Hepatocyte (in vitro differentiated cells): ENCODE results near the gene ENAH.

ENCODE experiments used
- EZH2 ChIP-seq: fragments of 200-600 bp; sonication (generic); IDR thresholded peaks from 2 replicates; pipeline ENCODE4 v1.6.1; 2016; ENCODE audit warnings: antibody characterized with exemption, mild to moderate bottlenecking, borderline replicate concordance
- EZH2phosphoT487 ChIP-seq: fragments of 200-600 bp; sonication (generic); IDR thresholded peaks from one replicate; pipeline ENCODE4 v1.6.1; 2018; ENCODE audit warnings: antibody characterized with exemption, mild to moderate bottlenecking, low read depth, moderate library complexity; ENCODE audit not compliant: unreplicated experiment, severe bottlenecking
- TF ChIP-seq, protein P1 (sequence below): fragments of 200-600 bp; sonication (generic); IDR thresholded peaks from 2 replicates; pipeline ENCODE4 v1.5.1; 2016; ENCODE audit warnings: antibody characterized with exemption, mild to moderate bottlenecking; ENCODE audit not compliant: poor library complexity

GRCh38 chr1:225660544-225660946 is 7.6 kb upstream of the ENAH start:
- TF ChIP-seq EZH2phosphoT487 (no peak), EZH2 (no peak)
- TF ChIP-seq, protein P1, sequence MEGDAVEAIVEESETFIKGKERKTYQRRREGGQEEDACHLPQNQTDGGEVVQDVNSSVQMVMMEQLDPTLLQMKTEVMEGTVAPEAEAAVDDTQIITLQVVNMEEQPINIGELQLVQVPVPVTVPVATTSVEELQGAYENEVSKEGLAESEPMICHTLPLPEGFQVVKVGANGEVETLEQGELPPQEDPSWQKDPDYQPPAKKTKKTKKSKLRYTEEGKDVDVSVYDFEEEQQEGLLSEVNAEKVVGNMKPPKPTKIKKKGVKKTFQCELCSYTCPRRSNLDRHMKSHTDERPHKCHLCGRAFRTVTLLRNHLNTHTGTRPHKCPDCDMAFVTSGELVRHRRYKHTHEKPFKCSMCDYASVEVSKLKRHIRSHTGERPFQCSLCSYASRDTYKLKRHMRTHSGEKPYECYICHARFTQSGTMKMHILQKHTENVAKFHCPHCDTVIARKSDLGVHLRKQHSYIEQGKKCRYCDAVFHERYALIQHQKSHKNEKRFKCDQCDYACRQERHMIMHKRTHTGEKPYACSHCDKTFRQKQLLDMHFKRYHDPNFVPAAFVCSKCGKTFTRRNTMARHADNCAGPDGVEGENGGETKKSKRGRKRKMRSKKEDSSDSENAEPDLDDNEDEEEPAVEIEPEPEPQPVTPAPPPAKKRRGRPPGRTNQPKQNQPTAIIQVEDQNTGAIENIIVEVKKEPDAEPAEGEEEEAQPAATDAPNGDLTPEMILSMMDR = no peak
